DND-41 (cell line): ENCODE data around the gene SOX13.

Experiments used
- ATAC-seq: fragments of 200-7000 bp; cut with Tn5 transposase; 3 replicates; pipeline ENCODE4 v1.9.1; 2021; ENCODE audit warnings: low read depth; ENCODE audit not compliant: insufficient read depth
- DNase-seq: peaks from one replicate; pipeline ENCODE4 v3.0.0-alpha.2; 2020
- H2AFZ ChIP-seq: 2 replicates; pipeline ENCODE4 v1.6.0; 2012; ENCODE audit warnings: low read depth, low read length
- H3K27ac ChIP-seq: 2 replicates; pipeline ENCODE4 v1.5.1; 2012; ENCODE audit warnings: low read length, inconsistent platforms
- H3K27me3 ChIP-seq: fragments of 200-600 bp; sonication (generic); 2 replicates; pipeline ENCODE4 v1.6.0; 2012; ENCODE audit warnings: low read length, mild to moderate bottlenecking, inconsistent platforms; ENCODE audit not compliant: insufficient read depth, poor library complexity
- H3K36me3 ChIP-seq: 2 replicates; pipeline ENCODE4 v1.5.1; 2012; ENCODE audit warnings: low read length, inconsistent platforms; ENCODE audit not compliant: insufficient read depth
- H3K4me1 ChIP-seq: 2 replicates; pipeline ENCODE4 v1.5.1; 2012; ENCODE audit warnings: mild to moderate bottlenecking, low read length; ENCODE audit not compliant: insufficient read depth
- H3K4me2 ChIP-seq: 2 replicates; pipeline ENCODE4 v1.6.0; 2012; ENCODE audit warnings: mild to moderate bottlenecking, moderate library complexity, low read length, inconsistent platforms; ENCODE audit not compliant: insufficient read depth
- H3K4me3 ChIP-seq, 2 experiments: fragments of 200-600 bp in 1 of 2; shearing (Covaris generic) in 1 of 2; 2 replicates each; pipeline ENCODE4 v1.5.1; 2012 to 2016; ENCODE audit warnings: inconsistent platforms in 2 of 2, low read length in 2 of 2, mild to moderate bottlenecking in 2 of 2, low read depth in 1 of 2, moderate library complexity in 1 of 2
- H3K79me2 ChIP-seq: 2 replicates; pipeline ENCODE4 v1.6.0; 2012; ENCODE audit warnings: low read length, inconsistent platforms; ENCODE audit not compliant: insufficient read depth
- H3K9ac ChIP-seq: 2 replicates; pipeline ENCODE4 v1.6.0; 2012; ENCODE audit warnings: low read depth, mild to moderate bottlenecking, inconsistent platforms, low read length, moderate library complexity
- H3K9me3 ChIP-seq: 2 replicates; pipeline ENCODE4 v1.5.1; 2012; ENCODE audit warnings: low read length, moderate library complexity, mild to moderate bottlenecking, inconsistent platforms; ENCODE audit not compliant: insufficient read depth, severe bottlenecking
- H4K20me1 ChIP-seq: 2 replicates; pipeline ENCODE4 v1.6.0; 2012; ENCODE audit warnings: low read length; ENCODE audit not compliant: insufficient read depth
- CTCF ChIP-seq: IDR thresholded peaks from 2 replicates; pipeline ENCODE4 v1.5.1; 2012; ENCODE audit warnings: borderline replicate concordance, low read length, moderate library complexity, mild to moderate bottlenecking; ENCODE audit not compliant: poor library complexity, severe bottlenecking; ENCODE audit errors: extremely low read depth
- EZH2 ChIP-seq: IDR thresholded peaks from 3 replicates; pipeline ENCODE4 v1.6.1; 2012; ENCODE audit warnings: borderline replicate concordance, low read depth, mild to moderate bottlenecking, moderate library complexity, low read length, inconsistent platforms; ENCODE audit not compliant: severe bottlenecking

The SOX13 gene

DNA sequence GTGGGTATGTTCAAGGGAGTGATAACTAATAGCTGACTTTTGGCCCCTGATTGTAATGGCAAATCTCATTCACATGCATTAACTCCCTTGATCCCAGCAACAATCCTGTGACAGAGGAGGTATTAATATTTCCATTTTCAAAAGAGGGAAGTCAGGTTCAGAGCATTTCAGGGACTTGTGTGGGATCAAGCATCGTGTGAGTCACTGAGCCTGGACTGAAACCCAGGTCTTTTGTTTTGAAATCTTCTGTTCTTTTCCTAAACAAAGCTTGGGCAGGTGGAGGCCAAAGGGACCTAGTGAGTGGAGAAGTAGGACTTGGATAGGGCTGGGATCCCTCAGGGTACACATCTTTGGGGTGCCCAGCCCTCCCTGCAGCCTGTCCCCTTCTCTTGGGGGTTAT lies 41.0 kb downstream of the SOX13 start:
- H3K4me1 ChIP-seq: no peaks in the 10 kb centered on the region
- no peaks in the 10 kb centered on the region for H3K79me2 ChIP-seq
- no peak overlapping the region for H3K27ac ChIP-seq
- ATAC-seq (no peak), DNase-seq (no peak)
- H3K36me3 ChIP-seq: no peaks in the 10 kb centered on the region
- H3K4me2 ChIP-seq: no peak overlapping the region
- TF ChIP-seq EZH2 (no peak), CTCF (no peak)
- no peaks in the 10 kb centered on the region for H3K9me3 ChIP-seq
- no peak overlapping the region for H2AFZ ChIP-seq
- no peak overlapping the region for H3K9ac ChIP-seq
- no peaks in the 10 kb centered on the region for H3K27me3 ChIP-seq
- H4K20me1 ChIP-seq: no peaks in the 10 kb centered on the region
- H3K4me3 ChIP-seq: no peak overlapping the region

- H3K79me2 ChIP-seq: no peaks in the 10 kb centered on the region
- no peak overlapping the region for H3K4me3 ChIP-seq
- ATAC-seq (no peak), DNase-seq (no peak)
- no peaks in the 10 kb centered on the region for H3K27me3 ChIP-seq
- no peaks in the 10 kb centered on the region for H3K36me3 ChIP-seq
- no peak overlapping the region for H3K4me2 ChIP-seq
- no peaks in the 10 kb centered on the region for H4K20me1 ChIP-seq
- no peaks in the 10 kb centered on the region for H3K4me1 ChIP-seq
- H2AFZ ChIP-seq: no peak overlapping the region
- TF ChIP-seq EZH2: no peak
- TF ChIP-seq CTCF: no peak
- no peak overlapping the region for H3K9ac ChIP-seq
- no peak overlapping the region for H3K27ac ChIP-seq
- no peaks in the 10 kb centered on the region for H3K9me3 ChIP-seq
Observed at GRCh38 chr1:204114606-204115005, 41.7 kb downstream of the SOX13 start.

DNA sequence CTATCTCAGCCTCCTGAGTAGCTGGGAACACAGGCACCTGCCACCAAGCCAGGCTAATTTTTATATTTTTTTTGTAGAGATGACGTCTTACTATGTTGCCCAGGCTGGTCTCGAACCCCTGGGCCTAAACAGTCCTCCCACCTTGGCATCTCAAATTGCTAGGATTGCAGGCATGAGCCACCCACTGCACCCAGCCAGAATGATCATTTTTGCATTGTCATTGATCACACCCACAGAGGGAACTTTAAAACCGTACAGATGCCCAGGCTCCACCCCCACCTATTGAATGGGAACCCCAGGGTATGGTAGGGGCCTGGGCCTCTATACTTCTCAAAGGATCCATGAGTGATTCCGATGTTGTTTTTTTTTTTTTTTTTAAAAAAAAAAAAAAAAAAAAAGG lies 42.2 kb downstream of the SOX13 start:
- Histone ChIP-seq H3K27me3 (no peaks in the 10 kb centered on the region), H3K4me2 (no peak overlapping the region), H2AFZ (no peak overlapping the region), H4K20me1 (no peaks in the 10 kb centered on the region), H3K79me2 (no peaks in the 10 kb centered on the region), H3K9me3 (no peaks in the 10 kb centered on the region), H3K27ac (no peak overlapping the region), H3K36me3 (no peaks in the 10 kb centered on the region), H3K4me1 (no peaks in the 10 kb centered on the region), H3K9ac (no peak overlapping the region), H3K4me3 (no peak overlapping the region)
- ATAC-seq (no peak), DNase-seq (no peak)
- no peak for TF ChIP-seq EZH2
- no peak for TF ChIP-seq CTCF

GRCh38 chr1:204116539-204116938 lies 43.6 kb downstream of the SOX13 start:
- DNase-seq: no peak
- no peak overlapping the region for H2AFZ ChIP-seq
- no peaks in the 10 kb centered on the region for H3K9me3 ChIP-seq
- H3K79me2 ChIP-seq: no peaks in the 10 kb centered on the region
- H3K36me3 ChIP-seq: no peaks in the 10 kb centered on the region
- no peaks in the 10 kb centered on the region for H3K4me1 ChIP-seq
- H3K4me2 ChIP-seq: no peak overlapping the region
- TF ChIP-seq EZH2 (no peak), CTCF (no peak)
- H3K27me3 ChIP-seq: no peaks in the 10 kb centered on the region
- no peak for ATAC-seq
- H4K20me1 ChIP-seq: no peaks in the 10 kb centered on the region
- no peak overlapping the region for H3K4me3 ChIP-seq
- H3K27ac ChIP-seq: no peak overlapping the region
- no peak overlapping the region for H3K9ac ChIP-seq
